Endometrium (tissue), 2 donors: ENCODE data around the gene MS4A2.
"Not testable (repeated sequence)": the region's sequence is repeated elsewhere in the genome, so short reads cannot be mapped to it uniquely, and the experiment has no call there.

Experiments used
- FAIRE-seq: peaks from 2 replicates; lab custom pipeline; 2012; peaks lifted over from hg19 to GRCh38; lab: Jason Lieb, UNC
- donor health status: control.
- donor health status: control.

Gene MS4A2

DNA sequence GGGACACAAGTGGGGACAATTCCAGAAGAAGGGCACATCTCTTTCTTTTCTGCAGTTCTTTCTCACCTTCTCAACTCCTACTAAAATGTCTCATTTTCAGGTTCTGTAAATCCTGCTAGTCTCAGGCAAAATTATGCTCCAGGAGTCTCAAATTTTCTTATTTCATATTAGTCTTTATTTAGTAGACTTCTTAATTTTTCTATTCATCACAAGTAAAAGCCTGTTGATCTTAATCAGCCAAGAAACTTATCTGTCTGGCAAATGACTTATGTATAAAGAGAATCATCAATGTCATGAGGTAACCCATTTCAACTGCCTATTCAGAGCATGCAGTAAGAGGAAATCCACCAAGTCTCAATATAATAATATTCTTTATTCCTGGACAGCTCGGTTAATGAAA, at the start of gene MS4A2:
TSS of gene MS4A2 (plus strand) at position 301 of the 400 bp plus-strand sequence. CDS start 102 bp downstream, outside the sequence.
- no peak for FAIRE-seq

DNA sequence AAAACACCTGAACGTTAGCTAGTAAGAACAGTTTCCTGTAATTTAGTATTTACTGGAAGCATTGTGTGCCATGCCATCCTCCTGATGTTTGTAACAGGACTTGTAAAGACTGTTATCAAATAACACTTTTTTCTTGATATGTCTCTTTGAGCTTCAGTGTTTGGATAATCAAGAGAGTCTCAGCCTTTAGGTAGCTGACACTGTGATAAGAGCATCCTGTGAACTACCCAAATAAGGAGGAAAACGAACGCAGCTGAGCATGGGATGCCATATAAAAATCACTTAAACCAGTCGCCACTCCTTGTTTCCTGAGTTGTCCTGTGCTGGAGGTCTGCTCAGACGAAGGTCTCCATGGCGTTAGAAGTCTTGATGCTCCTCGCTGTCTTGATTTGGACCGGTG, 48.4 kb upstream of the MS4A2 start, which contains the start of gene OOSP2:
TSS of gene OOSP2 (plus strand) at position 301 of the 400 bp plus-strand sequence. CDS start at position 352, 51 bp downstream.
- FAIRE-seq = no peak

GRCh38 chr11:60050422-60050821, 38.0 kb upstream of the MS4A2 start:
- FAIRE-seq = not testable (repeated sequence)

- not testable (repeated sequence) for FAIRE-seq
These were observed 37.6 kb upstream of the MS4A2 start for GRCh38 chr11:60050839-60051238.

- no peak for FAIRE-seq
These were observed 32.0 kb upstream of the MS4A2 start, which contains the start of gene MS4A3 for GRCh38 chr11:60056349-60056969. Gene MS4A3 (plus strand): TSS chr11:60056665. CDS start chr11:60061161, 4,496 bp downstream.

DNA sequence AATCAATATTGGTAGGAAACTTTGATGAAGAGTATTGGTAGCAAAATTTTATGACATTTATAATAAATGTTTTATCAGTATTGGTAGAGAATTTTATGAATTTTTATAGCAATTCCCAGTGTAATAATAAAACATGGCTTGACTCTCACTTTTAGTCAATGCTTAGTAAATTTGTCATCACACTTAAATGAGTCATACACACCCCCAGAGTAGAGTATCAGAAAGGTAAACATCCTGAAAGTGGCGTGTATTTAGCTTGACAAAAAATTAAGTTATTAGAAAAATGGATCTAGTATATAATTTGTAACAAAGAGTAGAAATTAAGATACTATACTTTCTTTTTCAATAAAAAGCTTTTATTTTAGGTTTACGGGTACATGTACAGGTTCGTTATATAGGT, 29.4 kb upstream of the MS4A2 start:
- FAIRE-seq = no peak

DNA sequence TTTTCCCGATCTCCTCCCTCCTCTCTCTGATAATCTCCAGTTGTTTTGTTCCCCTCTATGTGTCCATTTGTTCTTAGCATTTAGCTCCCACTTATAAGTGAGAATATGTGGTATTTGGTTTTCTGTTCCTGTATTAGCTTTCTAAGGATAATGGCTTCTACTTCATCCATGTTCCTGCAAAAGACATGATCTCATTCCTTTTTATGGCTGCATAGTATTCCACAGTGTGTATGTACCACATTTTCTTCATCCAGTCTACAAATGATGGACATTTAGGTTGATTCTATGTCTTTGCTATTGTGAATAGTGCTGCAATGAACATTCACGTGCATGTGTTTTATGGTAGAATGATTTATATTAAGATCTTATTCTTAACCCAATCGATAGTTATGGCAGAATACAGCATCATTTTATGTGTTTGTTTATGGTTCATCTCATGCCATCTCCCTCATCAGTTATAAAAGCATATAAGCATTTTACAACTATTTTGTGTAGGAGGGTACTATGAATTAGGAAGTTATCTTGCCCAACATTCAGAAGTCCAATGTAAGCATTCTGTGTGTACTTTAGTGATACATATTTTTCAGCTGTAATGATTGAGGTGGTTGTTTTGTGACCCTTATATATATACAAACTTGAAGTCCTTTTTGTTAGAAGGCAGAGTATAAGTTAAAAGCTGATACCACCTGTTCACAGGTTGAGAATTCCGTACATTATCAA, 28.8 kb upstream of the MS4A2 start:
- no peak for FAIRE-seq

DNA sequence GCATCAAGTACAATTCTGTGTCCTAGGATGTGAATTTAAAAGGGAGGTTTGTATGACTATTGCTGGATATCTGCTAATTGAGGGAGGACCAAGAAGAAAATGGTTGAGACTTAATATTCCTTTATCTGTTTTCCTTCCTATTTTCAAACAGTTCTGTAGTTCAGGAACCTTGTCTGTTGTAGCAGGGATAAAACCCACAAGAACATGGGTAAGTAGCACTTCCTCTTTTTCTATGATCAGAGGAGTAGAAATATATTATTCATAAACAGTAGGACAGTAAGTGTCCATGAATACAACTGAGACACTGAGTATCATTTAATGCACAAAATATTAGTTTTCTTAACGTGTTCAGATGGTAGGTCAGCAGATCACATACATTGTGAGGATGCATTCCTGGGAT, 24.4 kb upstream of the MS4A2 start:
- no peak for FAIRE-seq

GRCh38 chr11:60065801-60066200, 22.7 kb upstream of the MS4A2 start:
- no peak for FAIRE-seq

DNA sequence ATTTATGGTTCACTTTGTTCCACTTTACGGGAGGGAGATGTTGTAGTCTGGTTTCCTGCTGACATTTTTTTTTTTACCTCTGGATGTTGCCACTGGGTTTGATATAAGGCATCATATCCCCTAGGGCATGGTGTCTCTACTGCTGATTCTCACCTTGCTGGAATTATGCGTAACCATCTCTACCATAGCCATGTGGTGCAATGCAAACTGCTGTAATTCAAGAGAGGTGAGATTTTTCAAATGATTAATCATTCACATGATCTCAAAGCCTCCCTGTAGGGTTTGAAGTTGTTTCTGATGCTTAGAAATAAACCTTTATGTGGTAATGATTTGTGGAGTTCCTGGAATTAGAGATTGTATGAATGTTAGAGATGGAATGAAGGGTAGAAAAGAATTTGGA, 19.0 kb upstream of the MS4A2 start:
- no peak for FAIRE-seq

GRCh38 chr11:60071644-60072043, 16.8 kb upstream of the MS4A2 start:
- not testable (repeated sequence) for FAIRE-seq

GRCh38 chr11:60077216-60077817, 11.1 kb upstream of the MS4A2 start:
- FAIRE-seq = no peak

DNA sequence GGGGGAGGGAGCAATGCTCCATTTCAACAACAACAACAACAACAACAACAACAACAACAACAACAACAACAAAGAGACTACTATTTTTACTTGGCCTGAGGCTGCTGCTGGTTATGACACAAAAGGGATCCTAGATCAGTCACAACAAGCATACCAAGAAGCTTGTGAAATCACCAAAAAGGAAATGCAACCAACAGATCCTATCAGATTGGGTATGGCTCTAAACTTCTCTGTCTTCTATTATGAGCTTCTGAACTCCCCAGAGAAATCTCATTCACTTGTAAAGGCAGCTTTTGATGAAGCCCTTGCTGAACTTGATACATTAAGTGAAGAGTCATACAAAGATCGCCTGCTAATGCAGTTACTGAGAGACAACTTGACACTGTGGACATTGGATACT, 10.5 kb upstream of the MS4A2 start:
- FAIRE-seq = no peak

- FAIRE-seq = no peak
These were observed 9.7 kb upstream of the MS4A2 start for GRCh38 chr11:60078745-60079144.

DNA sequence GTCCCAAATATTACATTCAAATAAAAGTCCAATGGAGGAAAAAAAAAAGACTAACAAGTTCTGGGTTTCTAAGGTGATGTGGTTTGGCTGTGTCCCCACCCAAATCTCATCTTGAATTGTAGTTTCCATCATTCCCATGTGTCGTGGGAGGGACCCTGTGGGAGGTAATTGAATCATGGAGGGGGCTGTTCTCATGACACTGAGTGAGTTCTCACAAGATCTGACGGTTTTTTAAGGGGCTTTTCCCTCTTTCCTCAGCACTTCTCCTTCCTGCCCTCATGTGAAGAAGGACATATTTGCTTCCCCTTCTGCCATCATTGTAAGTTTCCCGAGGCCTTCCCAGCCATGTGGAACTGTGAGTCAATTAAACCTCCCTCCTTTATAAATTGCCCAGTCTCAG, 7.9 kb upstream of the MS4A2 start:
- no peak for FAIRE-seq

DNA sequence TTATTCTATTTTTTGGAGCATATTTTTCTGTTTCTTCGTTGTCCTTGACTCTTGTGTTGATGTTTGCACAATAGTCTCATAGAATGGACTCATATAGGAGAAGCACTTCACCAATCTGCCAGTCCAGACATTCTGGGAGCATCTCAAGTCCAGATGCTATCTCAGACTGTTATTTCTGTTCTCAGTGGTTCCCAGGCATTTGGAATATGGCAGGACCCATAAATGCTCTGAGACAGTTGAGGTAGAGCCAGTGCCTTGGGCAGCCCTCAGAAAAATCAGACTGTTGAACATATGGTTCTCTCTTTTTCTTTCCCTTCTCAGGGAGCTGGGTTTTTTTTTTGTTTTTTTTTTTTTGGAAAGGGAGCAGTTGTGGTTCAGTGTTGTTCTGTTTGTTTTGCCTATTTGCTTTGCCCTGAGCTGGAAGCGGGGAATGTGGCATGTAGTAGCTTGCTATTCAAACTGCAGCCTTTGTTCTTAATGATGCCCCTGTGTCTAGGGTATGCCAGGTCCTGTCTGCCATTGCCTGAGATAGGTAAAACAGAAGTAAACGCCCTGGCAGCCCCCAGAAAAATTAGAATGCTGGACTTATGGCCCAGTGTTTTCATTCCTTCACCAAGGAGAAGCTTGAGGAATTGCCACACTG, 3.7 kb upstream of the MS4A2 start:
- no peak for FAIRE-seq

- FAIRE-seq = no peak
These were observed 2.6 kb upstream of the MS4A2 start for GRCh38 chr11:60085909-60086308.

DNA sequence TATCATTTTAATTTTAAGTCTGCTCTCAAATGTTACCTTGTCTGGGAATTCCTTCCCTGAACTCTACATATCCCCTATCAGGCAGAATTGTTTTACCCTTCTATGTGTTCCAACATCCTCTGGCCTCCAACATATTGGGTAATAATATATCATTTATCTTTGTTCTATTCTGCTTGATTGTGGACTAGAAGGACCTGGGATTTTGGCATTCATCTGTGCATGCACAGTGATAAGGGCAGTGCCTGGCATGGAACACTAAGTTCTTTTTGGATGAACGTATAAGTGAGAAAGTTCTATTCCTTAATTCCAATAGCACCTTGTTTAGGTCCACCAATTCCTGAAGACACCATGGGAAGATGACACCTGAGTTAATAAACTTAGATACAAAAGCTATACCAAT, 1.2 kb upstream of the MS4A2 start:
- FAIRE-seq = no peak

GRCh38 chr11:60095477-60096120, 7.1 kb downstream of the MS4A2 start:
- no peak for FAIRE-seq

DNA sequence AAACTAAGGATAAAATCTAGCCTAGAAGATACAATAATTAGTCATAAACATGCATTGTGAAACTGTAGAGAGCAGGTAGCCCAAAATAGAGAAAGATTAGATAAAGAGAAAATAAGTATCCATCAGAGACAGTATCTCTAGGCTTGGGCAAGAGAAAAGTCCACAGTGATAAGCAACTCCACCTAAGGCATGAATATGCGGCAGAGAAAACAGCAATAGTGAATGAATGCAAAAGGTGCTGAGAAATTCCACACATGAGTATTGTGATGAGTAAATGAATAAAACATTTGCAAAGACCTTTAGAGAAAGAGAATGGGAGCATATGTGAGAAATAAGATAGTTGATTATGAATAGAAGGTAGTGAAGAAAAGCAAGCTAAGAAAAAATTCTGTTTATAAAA, 8.7 kb downstream of the MS4A2 start:
- FAIRE-seq = no peak

DNA sequence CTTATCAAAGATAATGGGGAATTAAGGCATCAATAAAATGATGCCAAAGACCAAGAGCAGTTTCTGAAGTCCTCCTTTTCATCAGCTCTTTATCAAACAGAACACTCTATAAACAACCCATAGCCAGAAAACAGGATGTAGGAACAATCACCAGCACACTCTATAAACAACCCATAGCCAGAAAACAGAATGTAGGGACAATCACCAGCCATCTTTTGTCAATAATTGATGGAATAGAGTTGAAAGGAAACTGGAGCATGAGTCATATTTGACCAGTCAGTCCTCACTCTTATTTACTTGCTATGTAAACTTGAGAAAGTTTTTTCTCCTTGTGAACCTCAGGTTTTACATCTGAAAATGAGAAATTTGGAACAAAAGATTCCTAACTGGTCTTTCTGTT, 10.0 kb downstream of the MS4A2 start:
- no peak for FAIRE-seq

DNA sequence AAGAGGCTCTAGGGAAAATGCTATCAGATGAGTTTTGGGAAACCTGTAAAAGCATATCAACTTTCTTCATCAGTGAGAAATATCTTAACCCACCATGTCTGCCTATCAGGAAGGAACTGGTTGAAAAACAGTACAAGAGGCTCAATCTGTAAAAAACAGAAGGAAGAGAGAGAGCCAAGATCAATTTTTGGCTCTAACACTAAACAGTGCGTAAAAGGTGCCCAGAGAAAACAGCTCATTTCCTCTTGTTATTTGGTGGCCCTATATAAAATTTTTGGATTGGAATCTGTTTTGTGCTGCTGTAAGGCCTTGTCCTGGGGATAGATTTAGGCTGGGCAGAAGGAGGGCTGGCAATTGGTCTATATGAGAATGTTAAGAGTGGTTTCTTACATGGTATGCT, 12.1 kb downstream of the MS4A2 start:
- FAIRE-seq = no peak
